Measurements from ENCODE around the gene EPHB2. TPM values are rescaled to one million over a fixed set of nuclear protein-coding genes. Genes with fewer than 3 reads are reported as not detected.

Gene EPHB2
- total RNA-seq, 2 donors from 2014 or later: not detected

DNA sequence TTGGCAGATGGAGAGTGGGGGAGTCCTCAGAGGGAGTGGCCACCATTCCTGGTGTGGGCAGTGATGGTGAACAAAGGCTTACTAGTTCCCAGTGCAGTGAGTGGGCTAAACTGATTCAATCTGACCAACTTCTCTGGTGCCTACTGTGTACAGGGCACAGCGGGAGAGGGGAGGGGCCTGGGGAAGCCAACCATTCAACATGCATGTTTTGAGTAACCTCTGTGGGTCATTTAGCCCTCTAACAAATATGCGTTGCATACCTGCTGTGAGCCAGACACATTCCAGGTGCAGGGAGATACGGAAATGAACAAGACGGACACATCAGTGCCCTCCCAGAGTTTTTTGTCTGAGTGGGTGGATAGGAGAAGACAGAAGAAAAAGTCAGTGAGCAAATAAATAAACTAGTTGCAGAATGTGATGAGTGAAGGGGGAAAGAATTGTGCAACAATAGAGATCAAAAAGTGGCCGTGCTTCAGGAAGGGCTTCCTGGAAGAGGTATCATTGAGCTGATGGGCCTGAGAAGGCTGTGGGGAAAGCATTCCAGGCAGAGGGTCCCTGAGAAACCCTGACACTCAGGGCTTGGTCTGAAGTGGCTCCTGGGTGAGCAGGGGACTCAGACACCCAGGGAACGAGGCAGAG is 78.8 kb downstream of the EPHB2 start:
- H3K27ac Mint-ChIP-seq: no peak overlapping the region
- peaks cover 0 to 4% of the 10 kb centered on the region in 2 donors for H3K4me1 Mint-ChIP-seq (ENCODE audit: low read depth in 2 of 2)
- H3K9me3 Mint-ChIP-seq: no peaks in the 10 kb centered on the region
- ATAC-seq (no peak), DNase-seq (ENCODE audit: low spot score) (no peak)
- no peak overlapping the region for H3K4me3 Mint-ChIP-seq
- H3K36me3 Mint-ChIP-seq: no peaks in the 10 kb centered on the region
- peaks cover 0 to 11% of the 10 kb centered on the region in 2 donors for H3K27me3 Mint-ChIP-seq

DNA sequence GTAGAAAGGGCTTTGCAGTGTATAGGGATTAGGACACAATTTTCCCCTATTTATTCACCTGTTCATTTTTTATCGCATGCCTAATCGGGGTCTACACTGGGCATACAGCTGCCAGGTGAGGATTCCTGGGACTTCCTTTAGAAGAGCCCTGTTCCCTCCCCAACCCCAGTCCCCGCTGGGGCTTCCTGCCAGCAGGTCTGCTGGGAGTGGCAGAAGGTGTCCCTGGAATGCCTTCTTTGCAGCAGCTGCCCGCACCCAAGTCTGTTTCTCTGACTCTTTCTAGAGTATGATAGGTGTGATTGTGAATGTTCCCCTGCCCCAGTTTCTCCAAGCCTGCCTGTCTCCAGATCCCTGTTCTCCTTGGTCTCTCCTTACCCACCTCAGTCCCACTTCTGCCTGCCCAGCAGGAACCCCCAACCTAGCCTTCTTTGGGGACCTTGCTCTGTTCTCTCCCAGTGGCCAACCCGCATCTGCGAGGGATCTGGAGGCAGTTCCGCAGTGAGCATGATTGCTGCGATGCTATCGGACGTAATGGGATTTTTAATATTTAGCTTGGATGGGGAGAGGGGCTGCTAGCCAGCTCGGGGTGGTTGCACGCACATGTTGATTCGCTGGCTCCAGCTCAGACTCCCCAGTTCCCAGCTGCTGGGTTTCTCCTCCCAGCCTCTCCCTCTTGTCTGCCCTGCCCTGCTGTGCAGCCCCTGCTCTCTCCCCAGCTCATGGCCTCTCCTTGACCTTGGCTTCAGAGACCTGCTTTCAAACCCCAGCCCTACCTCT is 79.8 kb downstream of the EPHB2 start:
- Mint-ChIP-seq H3K27me3 (peaks cover 0 to 11% of the 10 kb centered on the region in 2 donors), H3K9me3 (no peaks in the 10 kb centered on the region), H3K4me1 (ENCODE audit: low read depth in 2 of 2) (peaks cover 0 to 4% of the 10 kb centered on the region in 2 donors), H3K27ac (no peak overlapping the region), H3K4me3 (no peak overlapping the region), H3K36me3 (no peaks in the 10 kb centered on the region)
- ATAC-seq: no peak
- no peak for DNase-seq (ENCODE audit: low spot score)

DNA sequence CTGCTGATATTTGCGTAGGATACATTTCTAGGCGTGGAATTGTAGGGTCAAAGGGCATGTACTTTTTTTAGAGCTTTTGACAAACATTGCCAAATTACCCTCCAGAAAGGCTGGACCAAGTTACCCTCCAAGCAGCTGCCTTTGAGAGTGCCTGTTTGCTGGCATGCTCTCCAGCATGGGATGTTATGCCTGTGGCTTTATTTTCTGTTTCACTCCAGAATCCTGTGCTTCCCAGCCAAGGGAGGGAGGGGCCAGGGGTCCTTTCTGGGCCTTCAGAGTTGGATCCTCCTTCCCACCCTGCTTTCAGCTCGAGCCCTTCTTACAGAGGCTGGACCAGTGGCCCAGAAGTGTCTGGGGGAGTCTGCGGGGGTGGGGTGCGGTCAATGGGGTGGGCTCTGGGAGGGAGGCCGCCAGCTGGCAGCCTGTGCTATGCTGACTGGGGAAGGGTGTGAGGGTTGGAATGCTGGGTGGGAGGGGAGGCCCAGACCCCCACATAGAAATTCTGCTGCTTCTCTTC is 81.2 kb downstream of the EPHB2 start:
- H3K4me1 Mint-ChIP-seq (ENCODE audit: low read depth in 2 of 2): no peaks in the 10 kb centered on the region
- no peaks in the 10 kb centered on the region for H3K9me3 Mint-ChIP-seq

DNA sequence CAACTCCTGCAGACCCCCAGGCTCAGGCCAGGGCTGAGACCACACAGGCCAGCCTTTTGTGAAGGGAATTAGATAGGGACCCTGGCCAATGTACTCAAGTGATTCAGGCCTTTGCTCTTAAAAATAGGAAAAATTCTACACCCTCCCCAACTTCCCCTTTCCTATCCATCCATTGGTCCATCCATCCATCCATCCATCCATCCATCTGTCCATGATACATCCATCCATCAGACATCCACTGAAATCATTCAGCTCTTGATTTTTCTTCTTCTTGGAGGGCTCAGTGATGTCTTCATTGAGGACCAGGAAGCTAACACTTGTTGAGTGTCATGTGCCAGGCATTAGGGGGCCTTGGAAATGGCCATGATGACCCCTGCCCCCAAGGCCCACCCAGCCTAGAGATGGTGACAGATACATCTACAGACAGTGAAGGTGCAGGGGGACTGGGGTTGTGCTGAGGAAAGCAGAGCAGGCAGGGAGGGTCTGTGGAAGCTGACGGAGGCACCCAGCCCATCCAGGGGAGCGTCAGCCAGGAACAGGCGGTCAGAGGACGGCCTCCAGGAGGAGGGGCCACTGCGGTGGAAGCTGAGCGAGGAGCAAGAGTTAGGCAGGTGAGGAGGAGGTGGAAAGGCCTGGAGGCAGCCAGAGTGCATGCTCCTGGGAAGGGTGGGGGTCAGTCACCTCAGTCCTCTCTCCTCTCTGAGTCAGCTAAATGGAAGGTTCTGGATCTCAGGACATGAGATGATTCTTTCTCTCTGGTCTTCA is 81.9 kb downstream of the EPHB2 start:
- Mint-ChIP-seq H3K27me3 (peaks cover 0 to 2% of the 10 kb centered on the region in 2 donors), H3K27ac (no peak overlapping the region), H3K4me1 (ENCODE audit: low read depth in 2 of 2) (no peaks in the 10 kb centered on the region), H3K36me3 (no peaks in the 10 kb centered on the region), H3K4me3 (no peak overlapping the region), H3K9me3 (no peaks in the 10 kb centered on the region)
- no peak for ATAC-seq
- no peak for DNase-seq (ENCODE audit: low spot score)

More for the DNA sequence above, 81.2 kb downstream of the EPHB2 start:
- ATAC-seq (no peak), DNase-seq (ENCODE audit: low spot score) (no peak)
- Mint-ChIP-seq H3K36me3 (no peaks in the 10 kb centered on the region), H3K4me3 (no peak overlapping the region), H3K27me3 (peaks cover 0 to 6% of the 10 kb centered on the region in 2 donors), H3K27ac (no peak overlapping the region)

DNA sequence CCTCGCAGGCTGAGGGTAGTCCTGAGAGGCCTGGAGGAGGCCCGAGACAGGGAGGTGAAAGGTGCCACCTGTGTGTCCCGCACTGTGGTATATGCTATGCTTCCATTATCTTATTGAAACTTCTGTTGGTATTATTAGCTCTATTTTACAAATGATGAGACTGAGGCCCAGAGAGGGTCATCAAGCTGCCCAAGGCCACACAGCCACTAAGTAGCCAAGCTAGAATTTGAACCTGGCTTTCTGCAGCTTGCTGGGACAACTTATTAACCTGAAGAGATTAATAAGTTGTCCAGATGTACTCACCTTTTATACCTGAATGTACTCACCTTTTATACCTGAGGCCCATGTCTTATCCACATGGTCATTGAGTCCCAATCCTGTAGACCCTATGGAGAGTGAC is 83.0 kb downstream of the EPHB2 start:
- Mint-ChIP-seq H3K27me3 (peaks cover 0 to 2% of the 10 kb centered on the region in 2 donors), H3K4me3 (no peak overlapping the region), H3K9me3 (no peaks in the 10 kb centered on the region), H3K36me3 (no peaks in the 10 kb centered on the region), H3K4me1 (ENCODE audit: low read depth in 2 of 2) (no peaks in the 10 kb centered on the region), H3K27ac (no peak overlapping the region)
- DNase-seq (ENCODE audit: low spot score) (no peak), ATAC-seq (no peak)

DNA sequence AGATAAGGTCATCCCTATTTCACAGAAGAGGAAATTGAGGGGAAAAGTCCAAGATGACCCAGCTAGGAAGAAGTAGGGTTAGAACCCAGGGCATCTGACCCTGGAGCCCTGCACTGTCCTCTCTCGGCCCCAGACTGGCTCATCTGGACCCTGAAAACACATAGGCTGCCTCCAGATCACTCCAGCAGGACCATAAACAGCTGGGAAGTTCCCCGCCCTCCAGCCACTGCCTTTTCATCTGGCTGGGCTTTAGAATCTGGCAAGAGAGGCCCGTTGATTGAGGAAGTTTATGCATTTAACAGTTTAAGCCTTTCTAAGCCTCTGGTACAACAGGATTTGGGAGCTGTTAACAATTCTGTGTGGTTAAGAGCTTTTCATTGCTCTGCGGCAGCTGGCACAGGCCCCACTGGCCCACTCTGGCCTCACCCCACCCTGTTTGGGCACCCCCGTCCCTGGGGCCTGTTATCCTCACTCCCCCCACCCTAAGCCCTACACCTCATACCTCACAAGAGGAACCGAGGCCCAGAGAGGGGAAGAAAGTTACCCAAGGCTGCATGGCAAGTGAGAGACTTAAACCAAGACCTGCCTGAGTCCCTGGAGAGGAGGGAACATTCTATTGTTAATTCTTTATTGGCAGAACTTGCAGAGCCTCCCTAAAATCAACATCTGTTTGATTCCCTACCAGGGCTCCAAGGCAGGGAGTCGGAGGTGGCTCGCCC is 84.2 kb downstream of the EPHB2 start:
- H3K9me3 Mint-ChIP-seq: no peaks in the 10 kb centered on the region
- H3K4me1 Mint-ChIP-seq (ENCODE audit: low read depth in 2 of 2): no peaks in the 10 kb centered on the region
- DNase-seq (ENCODE audit: low spot score) (no peak), ATAC-seq (no peak)
- peaks cover 0 to 2% of the 10 kb centered on the region in 2 donors for H3K27me3 Mint-ChIP-seq
- H3K27ac Mint-ChIP-seq: no peak overlapping the region
- no peak overlapping the region for H3K4me3 Mint-ChIP-seq
- no peaks in the 10 kb centered on the region for H3K36me3 Mint-ChIP-seq

DNA sequence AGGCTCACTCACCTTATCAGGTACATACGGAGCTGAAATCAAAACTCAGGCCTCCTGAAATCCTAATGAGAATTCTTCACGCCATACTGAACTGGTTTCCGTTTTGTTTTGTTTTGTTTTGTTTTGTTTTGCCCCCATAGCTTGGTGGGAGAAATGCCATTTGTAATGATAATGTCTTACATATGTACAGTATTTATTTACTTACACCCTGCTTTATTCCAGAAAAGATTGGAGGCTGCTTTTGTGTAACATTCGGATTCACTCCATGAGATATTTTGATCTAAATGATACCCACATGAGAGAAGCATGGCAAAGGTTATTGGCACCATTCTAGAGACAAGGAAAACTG is 84.7 kb downstream of the EPHB2 start:
- DNase-seq (ENCODE audit: low spot score) (no peak), ATAC-seq (no peak)
- no peaks in the 10 kb centered on the region for H3K9me3 Mint-ChIP-seq
- H3K4me3 Mint-ChIP-seq: no peak overlapping the region
- H3K36me3 Mint-ChIP-seq: no peaks in the 10 kb centered on the region
- no peaks in the 10 kb centered on the region for H3K4me1 Mint-ChIP-seq (ENCODE audit: low read depth in 2 of 2)
- H3K27ac Mint-ChIP-seq: no peak overlapping the region
- H3K27me3 Mint-ChIP-seq: peaks cover 0 to 2% of the 10 kb centered on the region in 2 donors

DNA sequence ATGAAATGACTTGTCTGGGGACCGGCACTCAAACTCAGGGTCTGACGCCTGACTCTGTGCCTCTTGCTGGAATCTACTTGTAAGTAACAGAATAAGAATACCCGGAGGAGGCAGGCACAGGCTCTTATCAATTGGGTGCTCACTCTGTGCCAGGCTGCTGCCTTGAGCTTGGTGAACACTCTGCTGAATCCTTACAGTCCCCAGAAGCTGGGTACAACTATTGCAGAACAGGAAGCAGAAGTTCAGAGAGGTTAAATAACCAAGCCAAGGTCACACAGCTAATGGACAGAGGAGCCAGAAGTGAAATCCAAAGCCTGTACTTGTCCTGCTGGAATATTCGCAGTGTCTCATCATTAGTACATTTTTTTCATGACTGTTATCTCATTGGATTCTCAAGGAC is 86.0 kb downstream of the EPHB2 start:
- Mint-ChIP-seq H3K27ac (no peak overlapping the region), H3K9me3 (no peaks in the 10 kb centered on the region), H3K36me3 (no peaks in the 10 kb centered on the region), H3K27me3 (no peaks in the 10 kb centered on the region), H3K4me3 (no peak overlapping the region), H3K4me1 (ENCODE audit: low read depth in 2 of 2) (no peaks in the 10 kb centered on the region)
- ATAC-seq (no peak), DNase-seq (ENCODE audit: low spot score) (no peak)

DNA sequence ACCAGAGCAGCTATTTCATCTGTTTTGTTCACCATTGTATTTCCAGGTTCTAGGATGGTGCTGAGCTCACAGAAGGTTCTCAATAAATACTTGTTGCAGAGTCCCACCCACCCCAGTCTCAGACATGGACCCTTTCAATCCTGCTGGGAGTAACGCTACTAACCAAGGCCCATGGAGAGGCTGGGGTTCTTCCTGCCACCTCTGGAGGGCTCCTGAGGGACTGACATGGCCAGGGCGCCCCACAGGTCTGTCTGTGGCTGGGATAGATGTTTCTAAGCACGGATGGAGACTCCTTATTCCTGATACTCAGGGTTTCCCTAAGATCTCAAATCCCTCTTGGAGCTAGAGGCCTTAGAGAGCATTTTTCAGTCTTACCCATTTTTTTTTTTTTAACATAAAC is 87.4 kb downstream of the EPHB2 start:
- Mint-ChIP-seq H3K4me3 (no peak overlapping the region), H3K4me1 (ENCODE audit: low read depth in 2 of 2) (no peaks in the 10 kb centered on the region), H3K27me3 (peaks cover 0 to 2% of the 10 kb centered on the region in 2 donors), H3K36me3 (no peaks in the 10 kb centered on the region), H3K27ac (no peak overlapping the region), H3K9me3 (no peaks in the 10 kb centered on the region)
- no peak for ATAC-seq
- DNase-seq (ENCODE audit: low spot score): no peak

DNA sequence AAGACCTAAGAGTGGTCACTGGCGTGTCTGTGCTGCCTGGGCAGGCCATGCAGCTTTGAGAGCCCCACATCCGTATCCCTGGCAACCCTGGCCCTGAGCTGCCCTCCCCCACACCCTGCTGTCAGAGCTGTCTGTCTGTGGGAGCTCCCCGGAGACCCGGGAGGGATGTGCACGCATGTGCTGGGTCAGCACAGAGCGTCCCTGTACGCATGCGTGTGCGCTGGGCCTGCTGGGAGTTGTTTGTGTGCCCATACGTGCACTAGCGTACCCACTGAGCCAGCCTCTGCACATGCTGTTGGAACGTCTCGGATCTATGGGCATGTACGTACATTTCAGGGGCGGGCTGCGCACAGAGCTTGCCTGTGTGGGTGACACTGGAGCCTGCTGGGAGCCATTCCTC is 89.3 kb downstream of the EPHB2 start:
- H3K27ac Mint-ChIP-seq: no peak overlapping the region
- no peak overlapping the region for H3K4me3 Mint-ChIP-seq
- no peaks in the 10 kb centered on the region for H3K4me1 Mint-ChIP-seq (ENCODE audit: low read depth in 2 of 2)
- no peaks in the 10 kb centered on the region for H3K36me3 Mint-ChIP-seq
- DNase-seq (ENCODE audit: low spot score): no peak
- ATAC-seq: no peak
- H3K9me3 Mint-ChIP-seq: no peaks in the 10 kb centered on the region
- H3K27me3 Mint-ChIP-seq: peaks cover 0 to 2% of the 10 kb centered on the region in 2 donors

DNA sequence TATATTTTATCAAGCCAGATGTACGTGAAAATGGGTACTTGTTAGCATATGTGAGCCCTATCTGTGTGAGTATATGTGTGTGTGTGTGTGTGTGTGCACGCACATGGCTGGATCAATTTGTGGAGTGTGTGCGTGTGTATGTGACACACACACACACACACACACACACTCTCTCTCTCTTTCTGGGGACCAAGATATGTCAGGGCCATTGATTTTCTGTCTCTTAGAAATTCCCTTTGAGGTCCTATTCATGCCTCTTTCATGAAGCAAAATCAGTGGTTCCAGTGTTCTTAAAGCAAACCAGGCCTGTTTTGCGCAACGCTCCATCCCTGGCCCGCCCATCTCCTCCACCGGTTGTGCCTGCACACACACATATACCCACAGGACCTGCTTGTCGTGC is 90.0 kb downstream of the EPHB2 start:
- H3K36me3 Mint-ChIP-seq: no peaks in the 10 kb centered on the region
- ATAC-seq (no peak), DNase-seq (ENCODE audit: low spot score) (no peak)
- H3K27ac Mint-ChIP-seq: no peak overlapping the region
- H3K4me1 Mint-ChIP-seq (ENCODE audit: low read depth in 2 of 2): no peaks in the 10 kb centered on the region
- H3K27me3 Mint-ChIP-seq: peaks cover 0 to 2% of the 10 kb centered on the region in 2 donors
- H3K4me3 Mint-ChIP-seq: no peak overlapping the region
- H3K9me3 Mint-ChIP-seq: no peaks in the 10 kb centered on the region

DNA sequence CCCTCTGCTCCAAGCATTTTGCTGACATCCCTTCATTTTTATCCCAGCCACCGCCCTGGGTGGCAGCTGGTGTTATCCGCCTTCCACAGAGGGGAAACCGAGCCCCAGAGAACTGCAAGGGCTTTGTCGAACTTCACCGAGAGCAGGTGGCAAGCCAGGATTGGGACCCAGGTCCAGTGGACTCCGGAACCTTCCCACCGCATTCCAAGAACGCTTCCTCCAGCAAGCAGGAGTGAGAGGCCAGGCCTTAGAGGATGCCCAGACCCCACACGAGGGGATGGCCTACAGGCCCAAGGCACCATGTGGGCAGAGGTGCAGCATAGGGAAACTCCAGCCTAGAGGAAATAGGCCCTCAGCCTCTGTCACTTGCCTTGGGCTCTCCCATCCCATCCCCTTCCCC is 90.7 kb downstream of the EPHB2 start:
- peaks cover 0 to 2% of the 10 kb centered on the region in 2 donors for H3K27me3 Mint-ChIP-seq
- H3K36me3 Mint-ChIP-seq: no peaks in the 10 kb centered on the region
- H3K27ac Mint-ChIP-seq: no peak overlapping the region
- H3K9me3 Mint-ChIP-seq: no peaks in the 10 kb centered on the region
- ATAC-seq: no peak
- no peaks in the 10 kb centered on the region for H3K4me1 Mint-ChIP-seq (ENCODE audit: low read depth in 2 of 2)
- no peak overlapping the region for H3K4me3 Mint-ChIP-seq
- DNase-seq (ENCODE audit: low spot score): no peak

DNA sequence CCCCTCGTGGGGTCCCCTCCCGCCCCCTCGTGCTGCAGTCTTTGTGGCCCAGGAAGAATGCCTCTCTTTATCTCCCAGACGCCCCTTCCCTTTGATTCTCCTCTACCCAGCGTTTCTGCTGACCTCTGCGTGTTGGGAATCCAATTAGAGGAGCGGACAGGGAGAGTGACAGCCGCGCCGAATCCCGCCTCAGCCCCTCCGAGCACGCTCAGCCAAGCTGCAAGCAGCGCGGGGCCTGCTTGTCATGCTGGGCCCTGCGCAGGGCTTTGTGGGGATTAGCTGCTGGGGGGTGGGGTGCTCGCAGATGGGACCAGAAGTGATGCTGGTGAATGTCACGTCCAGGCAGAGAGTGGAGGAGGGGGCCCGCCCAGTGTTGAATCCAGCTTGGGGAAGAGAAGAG is 91.1 kb downstream of the EPHB2 start:
- H3K4me3 Mint-ChIP-seq: no peak overlapping the region
- no peak overlapping the region for H3K27ac Mint-ChIP-seq
- no peaks in the 10 kb centered on the region for H3K9me3 Mint-ChIP-seq
- no peaks in the 10 kb centered on the region for H3K4me1 Mint-ChIP-seq (ENCODE audit: low read depth in 2 of 2)
- DNase-seq (ENCODE audit: low spot score): no peak
- H3K36me3 Mint-ChIP-seq: no peaks in the 10 kb centered on the region
- no peak for ATAC-seq
- peaks cover 0 to 2% of the 10 kb centered on the region in 2 donors for H3K27me3 Mint-ChIP-seq
